IMR-90 (cell line): ENCODE data around the gene TNS1. TPM values are rescaled to one million over a fixed set of nuclear protein-coding genes. Genes with fewer than 3 reads are reported as not detected.

Experiments
- ATAC-seq: fragments of 200-7000 bp; cut with Tn5 transposase; 2 replicates; pipeline ENCODE4 v1.9.1; 2020; ENCODE audit warnings: low read depth, mild to moderate bottlenecking, moderate library complexity
- BruUV-seq: library from RNA; stranded (reverse); fragments of 400-500 nt; replicated peaks from 2 replicates; lab custom pipeline; 2021; lab: Mats Ljungman, UMichigan
- CTCF ChIA-PET: fragments of 300-600 bp; formaldehyde crosslinking; extraction: SDS; loops from one replicate; lab custom pipeline; 2021; ENCODE audit warnings: antibody characterized with exemption; lab: Yijun Ruan, JAX
- POLR2A ChIA-PET: fragments of 300-600 bp; sonication (Branson Sonifier 250); formaldehyde crosslinking; loops from one replicate; lab custom pipeline; 2022; ENCODE audit warnings: antibody characterized with exemption; ENCODE audit not compliant: unreplicated experiment; lab: Charles Lee
- DNase-seq: peaks from one replicate; pipeline ENCODE4 v3.0.0; 2013
- H2AFZ ChIP-seq: replicated peaks from 2 replicates; pipeline ENCODE3; 2013; ENCODE audit warnings: low read length, mild to moderate bottlenecking; ENCODE audit not compliant: poor library complexity
- H2AK5ac ChIP-seq: 2 replicates; pipeline ENCODE4 v1.6.1; 2013; ENCODE audit warnings: low read depth, low read length, inconsistent platforms
- H2AK9ac ChIP-seq: replicated peaks from 2 replicates; pipeline ENCODE3; 2013; ENCODE audit warnings: mild to moderate bottlenecking, low read depth, low read length, moderate library complexity; ENCODE audit not compliant: poor library complexity
- H2BK120ac ChIP-seq: 2 replicates; pipeline ENCODE4 v1.6.1; 2013; ENCODE audit warnings: low read depth, low read length, inconsistent platforms
- H2BK15ac ChIP-seq: 3 replicates; pipeline ENCODE4 v1.6.1; 2013; ENCODE audit warnings: low read depth, low read length, inconsistent platforms
- H2BK20ac ChIP-seq: 2 replicates; pipeline ENCODE4 v1.6.1; 2013; ENCODE audit warnings: low read depth, mild to moderate bottlenecking, inconsistent platforms, low read length, moderate library complexity
- H2BK5ac ChIP-seq: 2 replicates; pipeline ENCODE4 v1.6.1; 2013; ENCODE audit warnings: mild to moderate bottlenecking, low read depth, low read length, inconsistent platforms; ENCODE audit not compliant: poor library complexity, severe bottlenecking
- H3K14ac ChIP-seq: replicated peaks from 2 replicates; pipeline ENCODE4 v1.6.1; 2013; ENCODE audit warnings: low read depth, low read length, inconsistent platforms
- H3K18ac ChIP-seq: 2 replicates; pipeline ENCODE4 v1.6.1; 2013; ENCODE audit warnings: low read depth, low read length, control low read depth
- H3K23ac ChIP-seq: 2 replicates; pipeline ENCODE4 v1.6.1; 2013; ENCODE audit warnings: low read depth, low read length, inconsistent platforms
- H3K27ac ChIP-seq: 2 replicates; pipeline ENCODE4 v1.5.1; 2013; ENCODE audit warnings: mild to moderate bottlenecking, control low read depth, low read length; ENCODE audit not compliant: insufficient read depth
- H3K27me3 ChIP-seq: 2 replicates; pipeline ENCODE4 v1.6.1; 2013; ENCODE audit warnings: low read length; ENCODE audit not compliant: control insufficient read depth, insufficient read depth
- H3K36me3 ChIP-seq: 2 replicates; pipeline ENCODE4 v1.6.1; 2013; ENCODE audit warnings: low read length, mixed read lengths; ENCODE audit not compliant: control insufficient read depth, insufficient read depth
- H3K4ac ChIP-seq: 2 replicates; pipeline ENCODE4 v1.6.1; 2013; ENCODE audit warnings: low read depth, low read length, inconsistent platforms
- H3K4me1 ChIP-seq: 2 replicates; pipeline ENCODE4 v1.6.1; 2013; ENCODE audit warnings: low read length, mixed read lengths; ENCODE audit not compliant: control insufficient read depth, insufficient read depth
- H3K4me2 ChIP-seq: 2 replicates; pipeline ENCODE4 v1.6.1; 2013; ENCODE audit warnings: low read depth, mild to moderate bottlenecking, control low read depth, low read length, moderate library complexity
- H3K4me3 ChIP-seq: 2 replicates; pipeline ENCODE4 v1.5.1; 2013; ENCODE audit warnings: low read depth, mild to moderate bottlenecking, control low read depth, low read length, moderate library complexity; ENCODE audit not compliant: insufficient read depth
- H3K56ac ChIP-seq: 2 replicates; pipeline ENCODE4 v1.6.1; 2013; ENCODE audit warnings: low read length, inconsistent platforms; ENCODE audit not compliant: insufficient read depth; ENCODE audit errors: extremely low read depth
- H3K79me1 ChIP-seq, 2 experiments: 2 replicates each; pipeline ENCODE4 v1.6.1; 2013; ENCODE audit warnings: low read length in 2 of 2, inconsistent platforms in 1 of 2, low read depth in 1 of 2
- H3K9ac ChIP-seq: 2 replicates; pipeline ENCODE4 v1.6.1; 2013; ENCODE audit warnings: low read depth, low read length, control low read depth
- H3K9me1 ChIP-seq: 2 replicates; pipeline ENCODE4 v1.6.1; 2013; ENCODE audit warnings: low read length, inconsistent platforms; ENCODE audit not compliant: insufficient read depth
- H3K9me3 ChIP-seq: 2 replicates; pipeline ENCODE4 v1.6.1; 2013; ENCODE audit warnings: low read length; ENCODE audit not compliant: control insufficient read depth, insufficient read depth
- H4K20me1 ChIP-seq: 2 replicates; pipeline ENCODE4 v1.6.1; 2013; ENCODE audit warnings: low read length, inconsistent platforms; ENCODE audit not compliant: insufficient read depth
- H4K5ac ChIP-seq: 2 replicates; pipeline ENCODE4 v1.6.1; 2013; ENCODE audit warnings: mild to moderate bottlenecking, low read depth, low read length, control low read depth
- H4K8ac ChIP-seq, 2 experiments: 2 replicates each; pipeline ENCODE4 v1.6.1; 2013; ENCODE audit warnings: low read depth in 2 of 2, low read length in 2 of 2, control low read depth in 1 of 2, inconsistent platforms in 1 of 2
- H4K91ac ChIP-seq: 2 replicates; pipeline ENCODE4 v1.6.1; 2013; ENCODE audit warnings: low read depth, low read length, inconsistent platforms; ENCODE audit not compliant: insufficient read depth
- FOS ChIP-seq: fragments of 150-350 bp; IDR thresholded peaks from 2 replicates; pipeline ENCODE4 v1.6.1; 2016; ENCODE audit warnings: low read depth, low read length
- NFE2L2 ChIP-seq: fragments of 150-350 bp; IDR thresholded peaks from 2 replicates; pipeline ENCODE4 v1.6.1; 2016; ENCODE audit warnings: low read depth, mild to moderate bottlenecking, low read length
- SMC3 ChIP-seq: fragments of 150-350 bp; IDR thresholded peaks from 2 replicates; pipeline ENCODE4 v1.6.1; 2016; ENCODE audit warnings: low read depth, mild to moderate bottlenecking, antibody characterized with exemption, low read length, moderate library complexity
- WGBS, 2 experiments: methylation state at CpG; one replicate each; pipeline versions ENCODE4 v1.1.5 to v1.1.7; 2013; ENCODE audit warnings: missing lambda C conversion rate in 2 of 2; ENCODE audit not compliant: insufficient read length in 1 of 2; ENCODE audit errors: extremely low coverage in 2 of 2; 5-methylcytosine and 5-hydroxymethylcytosine counted together
- dilution Hi-C: fragments of 300-500 bp; cut with HindIII; formaldehyde crosslinking; loops from one replicate; pipeline ENCODE4 v1.14.3; 2018; ENCODE audit warnings: low sequenced_read_pairs; ENCODE audit not compliant: unreplicated experiment
- in situ Hi-C: fragments of 300-500 bp; cut with MboI; formaldehyde crosslinking; loops from 3 replicates; pipeline ENCODE4 v1.14.3; 2019; ENCODE audit warnings: low sequenced_read_pairs, inconsistent platforms, mixed read lengths
- intact Hi-C: fragments of 100-400 bp; cut with micrococcal nuclease; formaldehyde crosslinking; loops from 2 replicates; pipeline ENCODE4 v1.10.0; 2022
- polyA plus RNA-seq, 3 experiments: library from polyadenylated mRNA; depleted of rRNA; stranded (reverse); fragments of >200 nt; gene quantifications; 2 replicates each; pipeline ENCODE4 v1.2.3, GENCODE V29; 2012; ENCODE audit warnings: low replicate concordance in 1 of 3
- total RNA-seq: library from RNA; depleted of rRNA; stranded (reverse); fragments of >200 nt; gene quantifications from 2 replicates; pipeline ENCODE4 v1.2.3, GENCODE V29; 2012
- TF ChIP-seq, protein P1 (sequence below): conservative IDR thresholded peaks from 2 replicates; pipeline ENCODE4 v1.5.1; 2012; ENCODE audit warnings: mild to moderate bottlenecking, low read depth, low read length, improper control_type of control experiment

The TNS1 gene
- total and polyA plus RNA-seq, 2 of the 4 experiments (the other 2 are of a cell fraction): 41.1 to 45.2 TPM

GRCh38 chr2:217913436-217913835 is 89.4 kb downstream of the TNS1 start:
- H3K18ac ChIP-seq: 0 out of 2 replicates have a peak overlapping the region, but pooled peaks have one; percentile 5
- H3K4me3 ChIP-seq: no peak overlapping the region
- ChIA-PET POLR2A (no interaction called here), CTCF (no interaction called here)
- intact Hi-C loops (no loop called here), in situ Hi-C loops (no loop called here), dilution Hi-C loops (no loop called here)
- H3K9me3 ChIP-seq: no peaks in the 10 kb centered on the region
- no peak overlapping the region for H2BK120ac ChIP-seq
- no TSS peak for BruUV-seq
- TF ChIP-seq, protein P1, sequence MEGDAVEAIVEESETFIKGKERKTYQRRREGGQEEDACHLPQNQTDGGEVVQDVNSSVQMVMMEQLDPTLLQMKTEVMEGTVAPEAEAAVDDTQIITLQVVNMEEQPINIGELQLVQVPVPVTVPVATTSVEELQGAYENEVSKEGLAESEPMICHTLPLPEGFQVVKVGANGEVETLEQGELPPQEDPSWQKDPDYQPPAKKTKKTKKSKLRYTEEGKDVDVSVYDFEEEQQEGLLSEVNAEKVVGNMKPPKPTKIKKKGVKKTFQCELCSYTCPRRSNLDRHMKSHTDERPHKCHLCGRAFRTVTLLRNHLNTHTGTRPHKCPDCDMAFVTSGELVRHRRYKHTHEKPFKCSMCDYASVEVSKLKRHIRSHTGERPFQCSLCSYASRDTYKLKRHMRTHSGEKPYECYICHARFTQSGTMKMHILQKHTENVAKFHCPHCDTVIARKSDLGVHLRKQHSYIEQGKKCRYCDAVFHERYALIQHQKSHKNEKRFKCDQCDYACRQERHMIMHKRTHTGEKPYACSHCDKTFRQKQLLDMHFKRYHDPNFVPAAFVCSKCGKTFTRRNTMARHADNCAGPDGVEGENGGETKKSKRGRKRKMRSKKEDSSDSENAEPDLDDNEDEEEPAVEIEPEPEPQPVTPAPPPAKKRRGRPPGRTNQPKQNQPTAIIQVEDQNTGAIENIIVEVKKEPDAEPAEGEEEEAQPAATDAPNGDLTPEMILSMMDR: no peak
- TF ChIP-seq NFE2L2: no peak
- TF ChIP-seq SMC3: no peak
- no peak for TF ChIP-seq FOS
- no peak overlapping the region for H3K27ac ChIP-seq
- peak overlapping the region; percentile 35 for H2BK5ac ChIP-seq
- H3K27me3 ChIP-seq: no peaks in the 10 kb centered on the region
- no peak overlapping the region for H2BK15ac ChIP-seq
- no peak overlapping the region for H2BK20ac ChIP-seq
- no peak for ATAC-seq
- 100% methylated on average over 2 of the region's 3 CpGs; no CpG with 5 or more reads in 1 of the 2 experiments for WGBS, 2 experiments
- H3K4me1 ChIP-seq: peaks cover 43% of the 10 kb centered on the region
- no peak overlapping the region for H3K56ac ChIP-seq
- no peak overlapping the region for H3K4me2 ChIP-seq
- no peak overlapping the region for H3K9ac ChIP-seq
- peak overlapping the region; percentile 50 for H2AK9ac ChIP-seq
- no peak for DNase-seq
- H3K79me1 ChIP-seq: peaks cover 37 to 91% of the 10 kb centered on the region in 2 experiments
- peaks cover 11% of the 10 kb centered on the region for H3K36me3 ChIP-seq
- H3K4ac ChIP-seq: no peak overlapping the region
- H3K9me1 ChIP-seq: peaks cover 39% of the 10 kb centered on the region
- no peak overlapping the region for H2AFZ ChIP-seq
- 0 out of 2 replicates have a peak overlapping the region, but pooled peaks have one; percentile 7 for H4K5ac ChIP-seq
- H3K14ac ChIP-seq: 0 out of 2 replicates have a peak overlapping the region, but pooled peaks have one; percentile 60
- no peak overlapping the region for H3K23ac ChIP-seq
- H2AK5ac ChIP-seq: peak overlapping the region; percentile 55; the same call in 1 of the 2 replicates
- peaks cover 26% of the 10 kb centered on the region for H4K20me1 ChIP-seq
- peak overlapping the region in 1 of 2 experiments; percentile 23; a peak in 1 of 4 replicates for H4K8ac ChIP-seq
- peak overlapping the region; percentile 33; the same call in 1 of the 2 replicates for H4K91ac ChIP-seq
